Panc1 (cell line): ENCODE data around the gene GPR12.

ENCODE experiments used
- CTCF ChIP-seq: fragments of 450-650 bp; IDR thresholded peaks from 2 replicates; pipeline ENCODE4 v1.5.1; 2017; ENCODE audit warnings: mild to moderate bottlenecking
- POLR2AphosphoS5 ChIP-seq: IDR thresholded peaks from 2 replicates; pipeline ENCODE4 v1.6.1; 2012; ENCODE audit warnings: mild to moderate bottlenecking, low read depth, low read length, moderate library complexity
- SIN3A ChIP-seq: IDR thresholded peaks from 2 replicates; pipeline ENCODE4 v1.6.1; 2012; ENCODE audit warnings: low read depth, mild to moderate bottlenecking, low read length, moderate library complexity, borderline replicate concordance; ENCODE audit not compliant: insufficient read depth
- TCF7L2 ChIP-seq: IDR thresholded peaks from 2 replicates; pipeline ENCODE4 v1.6.1; 2011; ENCODE audit warnings: mild to moderate bottlenecking, low read depth, low read length, inconsistent platforms
- TF ChIP-seq, protein P1 (sequence below), 2 experiments: IDR thresholded peaks; 2 replicates each; pipeline ENCODE4 v1.6.1; 2011 to 2012; ENCODE audit warnings: low read depth in 2 of 2, control low read depth in 1 of 2, low read length in 1 of 2, mild to moderate bottlenecking in 1 of 2, moderate library complexity in 1 of 2; ENCODE audit not compliant: insufficient read depth in 1 of 2

- TF ChIP-seq, protein P1, sequence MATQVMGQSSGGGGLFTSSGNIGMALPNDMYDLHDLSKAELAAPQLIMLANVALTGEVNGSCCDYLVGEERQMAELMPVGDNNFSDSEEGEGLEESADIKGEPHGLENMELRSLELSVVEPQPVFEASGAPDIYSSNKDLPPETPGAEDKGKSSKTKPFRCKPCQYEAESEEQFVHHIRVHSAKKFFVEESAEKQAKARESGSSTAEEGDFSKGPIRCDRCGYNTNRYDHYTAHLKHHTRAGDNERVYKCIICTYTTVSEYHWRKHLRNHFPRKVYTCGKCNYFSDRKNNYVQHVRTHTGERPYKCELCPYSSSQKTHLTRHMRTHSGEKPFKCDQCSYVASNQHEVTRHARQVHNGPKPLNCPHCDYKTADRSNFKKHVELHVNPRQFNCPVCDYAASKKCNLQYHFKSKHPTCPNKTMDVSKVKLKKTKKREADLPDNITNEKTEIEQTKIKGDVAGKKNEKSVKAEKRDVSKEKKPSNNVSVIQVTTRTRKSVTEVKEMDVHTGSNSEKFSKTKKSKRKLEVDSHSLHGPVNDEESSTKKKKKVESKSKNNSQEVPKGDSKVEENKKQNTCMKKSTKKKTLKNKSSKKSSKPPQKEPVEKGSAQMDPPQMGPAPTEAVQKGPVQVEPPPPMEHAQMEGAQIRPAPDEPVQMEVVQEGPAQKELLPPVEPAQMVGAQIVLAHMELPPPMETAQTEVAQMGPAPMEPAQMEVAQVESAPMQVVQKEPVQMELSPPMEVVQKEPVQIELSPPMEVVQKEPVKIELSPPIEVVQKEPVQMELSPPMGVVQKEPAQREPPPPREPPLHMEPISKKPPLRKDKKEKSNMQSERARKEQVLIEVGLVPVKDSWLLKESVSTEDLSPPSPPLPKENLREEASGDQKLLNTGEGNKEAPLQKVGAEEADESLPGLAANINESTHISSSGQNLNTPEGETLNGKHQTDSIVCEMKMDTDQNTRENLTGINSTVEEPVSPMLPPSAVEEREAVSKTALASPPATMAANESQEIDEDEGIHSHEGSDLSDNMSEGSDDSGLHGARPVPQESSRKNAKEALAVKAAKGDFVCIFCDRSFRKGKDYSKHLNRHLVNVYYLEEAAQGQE (IDR thresholded peaks at IDR 0.05; ENCODE audit: insufficient read depth in 1 of 2, low read depth in 2 of 2, low read length in 1 of 2) = no peak
- TF ChIP-seq CTCF = no peak
- no peak for TF ChIP-seq POLR2AphosphoS5
- TF ChIP-seq SIN3A = no peak
- TF ChIP-seq TCF7L2 = no peak
Measured at GRCh38 chr13:26786651-26787295, 26.2 kb upstream of the GPR12 start.
